ENCODE results near the gene ITGAD. TPM values are rescaled to one million over a fixed set of nuclear protein-coding genes. Genes with fewer than 3 reads are reported as not detected.

The ITGAD gene
- total and polyA plus RNA-seq, 2 of the 4 experiments (the other 2 are of a cell fraction), result not detected

DNA sequence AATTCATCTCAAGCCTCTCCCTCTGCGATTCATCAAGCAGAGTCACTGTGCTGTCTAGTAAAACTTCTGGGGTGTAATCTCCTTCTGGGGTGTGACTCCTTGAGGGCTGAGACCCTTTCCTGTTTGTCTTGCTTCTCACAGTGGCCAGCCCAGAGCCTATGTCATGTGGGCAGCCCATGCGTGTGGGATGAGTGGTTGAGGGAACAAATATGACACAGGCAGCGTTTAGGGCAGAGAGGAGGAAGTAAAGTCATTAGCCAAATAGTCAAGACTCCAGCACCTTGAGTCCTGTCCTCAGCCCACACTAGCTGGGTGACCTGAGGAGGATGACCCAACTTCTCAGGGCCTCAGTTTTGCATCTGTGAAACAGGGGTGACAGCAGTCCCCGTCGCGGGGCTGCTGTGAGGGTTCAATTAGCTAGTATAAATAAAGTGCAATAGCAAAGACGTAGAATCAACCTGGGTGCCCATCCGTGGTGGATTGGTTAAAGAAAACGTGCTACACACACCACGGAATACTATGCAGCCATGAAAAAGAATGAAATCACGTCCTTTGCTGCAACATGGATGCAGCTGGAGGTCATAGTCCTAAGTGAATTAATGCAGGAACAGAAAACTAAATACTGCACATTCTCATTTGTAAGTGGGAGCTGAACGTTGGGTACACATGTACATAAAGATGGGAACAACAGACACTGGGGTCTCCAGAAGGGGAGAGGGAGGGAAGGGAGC, 42.7 kb upstream of the ITGAD start:
- Histone ChIP-seq H3K9me3 (ENCODE audit: control insufficient read depth, insufficient read depth, low read length) (no peaks in the 10 kb centered on the region), H4K8ac (ENCODE audit: low read depth in 2 of 2, low read length in 2 of 2) (no peak overlapping the region), H2AK5ac (ENCODE audit: low read depth, low read length) (no peak overlapping the region), H3K27me3 (ENCODE audit: control insufficient read depth, insufficient read depth, low read length) (no peaks in the 10 kb centered on the region), H3K9ac (ENCODE audit: low read depth, low read length) (no peak overlapping the region), H3K27ac (ENCODE audit: insufficient read depth, low read length) (no peak overlapping the region), H2AFZ (replicated peaks; ENCODE audit: low read length, poor library complexity) (peak overlapping the region; percentile 32), H2BK15ac (ENCODE audit: low read depth, low read length) (no peak overlapping the region), H3K4me3 (ENCODE audit: insufficient read depth, low read depth, low read length) (no peak overlapping the region), H4K20me1 (ENCODE audit: insufficient read depth, low read length) (no peaks in the 10 kb centered on the region), H3K4me1 (ENCODE audit: control insufficient read depth, insufficient read depth, low read length) (no peaks in the 10 kb centered on the region), H3K18ac (ENCODE audit: low read depth, low read length) (no peak overlapping the region), H3K14ac (replicated peaks; ENCODE audit: low read depth, low read length) (no peak overlapping the region), H2AK9ac (replicated peaks; ENCODE audit: low read depth, low read length, poor library complexity) (no peak overlapping the region), H3K36me3 (ENCODE audit: control insufficient read depth, insufficient read depth, low read length) (no peaks in the 10 kb centered on the region), H4K91ac (ENCODE audit: insufficient read depth, low read depth, low read length) (no peak overlapping the region), H2BK5ac (ENCODE audit: low read depth, low read length, poor library complexity, severe bottlenecking) (no peak overlapping the region), H3K79me1 (ENCODE audit: low read depth in 1 of 2, low read length in 2 of 2) (no peaks in the 10 kb centered on the region), H3K4ac (ENCODE audit: low read depth, low read length) (no peak overlapping the region), H2BK20ac (ENCODE audit: low read depth, low read length) (no peak overlapping the region), H3K56ac (ENCODE audit: extremely low read depth, insufficient read depth, low read length) (no peak overlapping the region), H3K23ac (ENCODE audit: low read depth, low read length) (no peak overlapping the region), H4K5ac (ENCODE audit: low read depth, low read length) (no peak overlapping the region), H3K4me2 (ENCODE audit: low read depth, low read length) (no peak overlapping the region), H3K9me1 (ENCODE audit: insufficient read depth, low read length) (no peaks in the 10 kb centered on the region), H2BK120ac (ENCODE audit: low read depth, low read length) (no peak overlapping the region)
- ChIA-PET POLR2A (ENCODE audit: unreplicated experiment) (no interaction called here), CTCF (interaction anchor here (0.6 kb wide), 1 partner anchor 59 kb away, joined by 4 read pairs; no protein-coding TSS in a partner anchor)
- DNase-seq (no peak), ATAC-seq (ENCODE audit: low read depth) (no peak)
- 70% methylated on average over 2 of the region's 12 CpGs; no CpG with 5 or more reads in 1 of the 2 experiments for WGBS, 2 experiments (ENCODE audit: extremely low coverage in 2 of 2, insufficient read length in 1 of 2)
- in situ Hi-C loops (cut with MboI; ENCODE audit: low sequenced_read_pairs), result no loop called here
- no TSS peak for BruUV-seq (replicated peaks)
- TF ChIP-seq SMC3 (IDR thresholded peaks at IDR 0.05; ENCODE audit: low read depth, low read length), result no peak
- TF ChIP-seq MAZ (IDR thresholded peaks at IDR 0.05; ENCODE audit: borderline replicate concordance, low read depth, low read length), result no peak
- TF ChIP-seq BHLHE40 (IDR thresholded peaks at IDR 0.05; ENCODE audit: low read depth, low read length), result no peak
- TF ChIP-seq, protein P1, sequence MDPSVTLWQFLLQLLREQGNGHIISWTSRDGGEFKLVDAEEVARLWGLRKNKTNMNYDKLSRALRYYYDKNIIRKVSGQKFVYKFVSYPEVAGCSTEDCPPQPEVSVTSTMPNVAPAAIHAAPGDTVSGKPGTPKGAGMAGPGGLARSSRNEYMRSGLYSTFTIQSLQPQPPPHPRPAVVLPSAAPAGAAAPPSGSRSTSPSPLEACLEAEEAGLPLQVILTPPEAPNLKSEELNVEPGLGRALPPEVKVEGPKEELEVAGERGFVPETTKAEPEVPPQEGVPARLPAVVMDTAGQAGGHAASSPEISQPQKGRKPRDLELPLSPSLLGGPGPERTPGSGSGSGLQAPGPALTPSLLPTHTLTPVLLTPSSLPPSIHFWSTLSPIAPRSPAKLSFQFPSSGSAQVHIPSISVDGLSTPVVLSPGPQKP (IDR thresholded peaks at IDR 0.05; ENCODE audit: borderline replicate concordance, low read depth, low read length), result no peak
- TF ChIP-seq CHD1 (IDR thresholded peaks at IDR 0.05; ENCODE audit: low read depth, low read length), result no peak
- no peak for TF ChIP-seq RFX5 (IDR thresholded peaks at IDR 0.05; ENCODE audit: low read depth, low read length)
- TF ChIP-seq, protein P2, sequence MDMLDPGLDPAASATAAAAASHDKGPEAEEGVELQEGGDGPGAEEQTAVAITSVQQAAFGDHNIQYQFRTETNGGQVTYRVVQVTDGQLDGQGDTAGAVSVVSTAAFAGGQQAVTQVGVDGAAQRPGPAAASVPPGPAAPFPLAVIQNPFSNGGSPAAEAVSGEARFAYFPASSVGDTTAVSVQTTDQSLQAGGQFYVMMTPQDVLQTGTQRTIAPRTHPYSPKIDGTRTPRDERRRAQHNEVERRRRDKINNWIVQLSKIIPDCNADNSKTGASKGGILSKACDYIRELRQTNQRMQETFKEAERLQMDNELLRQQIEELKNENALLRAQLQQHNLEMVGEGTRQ (IDR thresholded peaks at IDR 0.05; ENCODE audit: low read depth, low read length), result no peak
- dilution Hi-C loops (cut with HindIII; ENCODE audit: low sequenced_read_pairs, unreplicated experiment), result no loop called here
- intact Hi-C loops (cut with micrococcal nuclease), result no loop called here
